H1 (cell line): ENCODE data around the gene PMEPA1. TPM values are rescaled to one million over a fixed set of nuclear protein-coding genes. Genes with fewer than 3 reads are reported as not detected.

Experiments used
- CTCF ChIA-PET: fragments of 300-600 bp; sonication (Branson Sonifier 250); formaldehyde crosslinking; loops from one replicate; lab custom pipeline; 2021; ENCODE audit not compliant: partially characterized antibody; lab: Charles Lee
- POLR2A ChIA-PET: fragments of 300-600 bp; sonication (Branson Sonifier 250); formaldehyde crosslinking; loops from one replicate; lab custom pipeline; 2021; ENCODE audit warnings: inconsistent platforms; ENCODE audit not compliant: partially characterized antibody; lab: Charles Lee
- DNase-seq, 2 experiments: peaks; one replicate each; pipeline versions ENCODE4 v3.0.0 to v3.0.0-alpha.2; 2010 to 2022; ENCODE audit warnings: low spot score in 2 of 2, low read depth in 1 of 2, mixed read lengths in 1 of 2
- FAIRE-seq: peaks from 2 replicates; lab custom pipeline; 2011; peaks lifted over from hg19 to GRCh38; lab: Jason Lieb, UNC
- H2AFZ ChIP-seq: 2 replicates; pipeline ENCODE4 v1.8.1; 2012; ENCODE audit warnings: low read length, inconsistent platforms
- H2AK5ac ChIP-seq: 2 replicates; pipeline ENCODE4 v1.6.1; 2013; ENCODE audit warnings: low read depth, low read length
- H2BK120ac ChIP-seq: replicated peaks from 2 replicates; pipeline ENCODE3; 2013; ENCODE audit warnings: low read depth, low read length, inconsistent platforms
- H2BK12ac ChIP-seq: 2 replicates; pipeline ENCODE4 v1.6.1; 2013; ENCODE audit warnings: low read depth, low read length
- H2BK15ac ChIP-seq: 2 replicates; pipeline ENCODE4 v1.6.1; 2013; ENCODE audit warnings: low read length
- H2BK20ac ChIP-seq: 2 replicates; pipeline ENCODE4 v1.6.1; 2013; ENCODE audit warnings: low read length
- H2BK5ac ChIP-seq: 2 replicates; pipeline ENCODE4 v1.6.1; 2013; ENCODE audit warnings: low read depth, low read length
- H3K14ac ChIP-seq: 2 replicates; pipeline ENCODE4 v1.6.1; 2013; ENCODE audit warnings: inconsistent platforms; ENCODE audit not compliant: insufficient read length
- H3K18ac ChIP-seq: 2 replicates; pipeline ENCODE4 v1.6.1; 2013; ENCODE audit warnings: low read length; ENCODE audit errors: extremely low read depth
- H3K23ac ChIP-seq: 2 replicates; pipeline ENCODE4 v1.6.1; 2013; ENCODE audit warnings: inconsistent platforms; ENCODE audit not compliant: insufficient read length
- H3K23me2 ChIP-seq: 2 replicates; pipeline ENCODE4 v1.6.1; 2013; ENCODE audit warnings: low read depth, low read length
- H3K27ac ChIP-seq: 2 replicates; pipeline ENCODE4 v1.6.1; 2011; ENCODE audit warnings: low read depth, low read length, inconsistent platforms
- H3K27me3 ChIP-seq, 4 experiments: replicated peaks in 1 of 4; 1 replicate in 1 of 4; 2 replicates in 3 of 4; pipeline versions ENCODE4 v1.6.1 to v1.8.1; 2011 to 2013; ENCODE audit warnings: low read length in 3 of 4, mild to moderate bottlenecking in 3 of 4, inconsistent platforms in 2 of 4, mixed read lengths in 2 of 4, moderate library complexity in 1 of 4; ENCODE audit not compliant: control insufficient read depth in 3 of 4, insufficient read depth in 3 of 4; ENCODE audit errors: extremely low read depth in 1 of 4
- H3K36me3 ChIP-seq, 4 experiments: 2 replicates each; pipeline versions ENCODE4 v1.6.1 to v1.8.1; 2011 to 2013; ENCODE audit warnings: mild to moderate bottlenecking in 4 of 4, low read length in 3 of 4, moderate library complexity in 2 of 4, control low read depth in 1 of 4, inconsistent platforms in 1 of 4; ENCODE audit not compliant: insufficient read depth in 4 of 4, control insufficient read depth in 2 of 4
- H3K4ac ChIP-seq: replicated peaks from 2 replicates; pipeline ENCODE3; 2013; ENCODE audit warnings: low read length, low read depth, mixed read lengths, inconsistent platforms; ENCODE audit not compliant: insufficient read length
- H3K4me1 ChIP-seq, 4 experiments: replicated peaks in 1 of 4; 1 replicate in 1 of 4; 2 replicates in 3 of 4; pipeline versions ENCODE4 v1.6.1 to v1.8.1; 2011 to 2013; ENCODE audit warnings: low read length in 3 of 4, inconsistent platforms in 2 of 4, mixed read lengths in 1 of 4; ENCODE audit not compliant: insufficient read depth in 4 of 4, control insufficient read depth in 3 of 4
- H3K4me2 ChIP-seq, 2 experiments: 2 replicates each; pipeline versions ENCODE4 v1.6.1 to v1.8.1; 2011 to 2013; ENCODE audit warnings: low read depth in 2 of 2, low read length in 2 of 2, control low read depth in 1 of 2, inconsistent platforms in 1 of 2, mild to moderate bottlenecking in 1 of 2; ENCODE audit not compliant: insufficient read depth in 1 of 2
- H3K4me3 ChIP-seq, 4 experiments: fragments of 200-600, 300-600 bp in 1 of 4; sonication (generic), shearing (Covaris generic), sonication (Bioruptor Twin) in 1 of 4; 2 replicates each; pipeline versions ENCODE4 v1.5.1 to v1.8.1; 2011 to 2016; ENCODE audit warnings: low read length in 4 of 4, low read depth in 3 of 4, control low read depth in 2 of 4, inconsistent platforms in 2 of 4, mild to moderate bottlenecking in 2 of 4, mixed read lengths in 1 of 4, moderate library complexity in 1 of 4; ENCODE audit not compliant: insufficient read depth in 2 of 4; ENCODE audit errors: extremely low read depth in 1 of 4
- H3K56ac ChIP-seq: replicated peaks from 2 replicates; pipeline ENCODE3; 2013; ENCODE audit warnings: low read depth, mild to moderate bottlenecking, mixed read lengths, low read length, inconsistent platforms; ENCODE audit not compliant: insufficient read length
- H3K79me1 ChIP-seq: 2 replicates; pipeline ENCODE4 v1.6.1; 2013; ENCODE audit warnings: low read depth, low read length, control low read depth
- H3K79me2 ChIP-seq, 2 experiments: 2 replicates each; pipeline versions ENCODE4 v1.6.1 to v1.8.1; 2012 to 2013; ENCODE audit warnings: low read length in 2 of 2, mild to moderate bottlenecking in 2 of 2, inconsistent platforms in 1 of 2; ENCODE audit not compliant: insufficient read depth in 2 of 2, control insufficient read depth in 1 of 2
- H3K9ac ChIP-seq, 4 experiments: replicated peaks in 1 of 4; 1 replicate in 1 of 4; 2 replicates in 3 of 4; pipeline versions ENCODE4 v1.6.1 to v1.8.1; 2011 to 2013; ENCODE audit warnings: low read depth in 3 of 4, low read length in 3 of 4, control low read depth in 2 of 4, mild to moderate bottlenecking in 2 of 4, moderate library complexity in 2 of 4, inconsistent platforms in 1 of 4; ENCODE audit errors: extremely low read depth in 1 of 4
- H3K9me3 ChIP-seq, 2 experiments: 2 replicates each; pipeline versions ENCODE4 v1.6.1 to v1.8.1; 2012 to 2013; ENCODE audit warnings: mild to moderate bottlenecking in 2 of 2, moderate library complexity in 2 of 2, control low read depth in 1 of 2, inconsistent platforms in 1 of 2, low read depth in 1 of 2, low read length in 1 of 2, mixed read lengths in 1 of 2; ENCODE audit not compliant: insufficient read depth in 2 of 2
- H4K20me1 ChIP-seq, 2 experiments: replicated peaks in 1 of 2; 2 replicates each; pipeline versions ENCODE3 to v1.8.1; 2011 to 2013; ENCODE audit warnings: inconsistent platforms in 2 of 2, low read length in 2 of 2, mild to moderate bottlenecking in 1 of 2; ENCODE audit not compliant: insufficient read depth in 2 of 2, control insufficient read depth in 1 of 2
- H4K5ac ChIP-seq: 2 replicates; pipeline ENCODE4 v1.6.1; 2013; ENCODE audit warnings: low read length, low read depth, mixed read lengths, inconsistent platforms; ENCODE audit not compliant: insufficient read length
- H4K8ac ChIP-seq: 2 replicates; pipeline ENCODE4 v1.8.0; 2013; ENCODE audit warnings: mild to moderate bottlenecking, moderate library complexity, low read length, inconsistent platforms; ENCODE audit not compliant: insufficient read depth; ENCODE audit errors: extremely low read depth
- H4K91ac ChIP-seq: replicated peaks from 2 replicates; pipeline ENCODE3; 2013; ENCODE audit warnings: low read length, mixed read lengths, inconsistent platforms; ENCODE audit not compliant: insufficient read length
- ATF2 ChIP-seq: IDR thresholded peaks from 2 replicates; pipeline ENCODE4 v1.6.1; 2012; ENCODE audit warnings: low read length, inconsistent platforms
- BRCA1 ChIP-seq: IDR thresholded peaks from 2 replicates; pipeline ENCODE4 v1.6.1; 2012; ENCODE audit warnings: low read depth, low read length, improper control_type of control experiment
- CBX8 ChIP-seq: fragments of 300-800, 300-1000 bp; sonication (generic); IDR thresholded peaks from 2 replicates; pipeline ENCODE4 v1.7.1; 2016; ENCODE audit warnings: low read depth, low read length, borderline replicate concordance
- CEBPB ChIP-seq: IDR thresholded peaks from 2 replicates; pipeline ENCODE4 v1.6.1; 2012; ENCODE audit warnings: low read depth, low read length
- FOSL1 ChIP-seq: IDR thresholded peaks from 2 replicates; pipeline ENCODE4 v1.6.1; 2011; ENCODE audit warnings: mild to moderate bottlenecking, low read depth, low read length, moderate library complexity; ENCODE audit not compliant: insufficient read depth
- GABPA ChIP-seq: IDR thresholded peaks from 2 replicates; pipeline ENCODE4 v1.6.1; 2011; ENCODE audit warnings: mild to moderate bottlenecking, low read length, moderate library complexity, borderline replicate concordance; ENCODE audit not compliant: insufficient read depth
- HDAC6 ChIP-seq: IDR thresholded peaks from one replicate; pipeline ENCODE4 v1.7.1; 2012; ENCODE audit warnings: low read depth, mild to moderate bottlenecking, inconsistent platforms, low read length, moderate library complexity
- POU5F1 ChIP-seq: IDR thresholded peaks from 2 replicates; pipeline ENCODE4 v1.6.1; 2011; ENCODE audit warnings: low read depth, mild to moderate bottlenecking, low read length, moderate library complexity
- RXRA ChIP-seq: IDR thresholded peaks from 2 replicates; pipeline ENCODE4 v1.6.1; 2011; ENCODE audit warnings: low read depth, mild to moderate bottlenecking, low read length, moderate library complexity; ENCODE audit not compliant: insufficient read depth
- SIX5 ChIP-seq: IDR thresholded peaks from 2 replicates; pipeline ENCODE4 v1.6.1; 2011; ENCODE audit warnings: mild to moderate bottlenecking, low read depth, low read length
- SP2 ChIP-seq: IDR thresholded peaks from 2 replicates; pipeline ENCODE4 v1.6.1; 2012; ENCODE audit warnings: mild to moderate bottlenecking, low read length, inconsistent platforms
- WGBS, 2 experiments: shearing (Covaris generic) in 1 of 2; methylation state at CpG; one replicate each; pipeline versions ENCODE4 v1.1.6 to v1.1.7; 2013 to 2015; ENCODE audit warnings: low lambda C conversion rate in 2 of 2, mixed read lengths in 2 of 2, inconsistent platforms in 1 of 2, low coverage in 1 of 2, missing lambda C conversion rate in 1 of 2; ENCODE audit not compliant: insufficient replicate concordance in 2 of 2, insufficient coverage in 1 of 2, insufficient read length in 1 of 2; ENCODE audit errors: extremely low coverage in 1 of 2, missing lambda C conversion rate in 1 of 2; 5-methylcytosine and 5-hydroxymethylcytosine counted together
- polyA plus RNA-seq, 7 experiments: library from polyadenylated mRNA; depleted of rRNA in 3 of 7; stranded (reverse) in 5 of 7; unstranded in 2 of 7; fragments of >200 nt in 5 of 7; fragments of 200-250 nt in 2 of 7; gene quantifications; 1 replicate in 5 of 7; 2 replicates in 1 of 7; 4 replicates in 1 of 7; pipeline versions ENCODE4 v1.2.1 to v1.2.3, GENCODE V29; 2011 to 2013; ENCODE audit warnings: missing spikeins in 2 of 7, mixed read lengths in 2 of 7
- total RNA-seq: library from RNA; stranded (reverse); fragmentation: NEBNext Ultra II Directional; extraction: Animal tissue kit (Norgen Biotek cat#: 25700); gene quantifications from 2 replicates; pipeline ENCODE4 v1.2.1, GENCODE V29; 2021

PMEPA1 gene
- total and polyA plus RNA-seq, 2 of the 8 experiments (the other 6 are each of a cell fraction or from before 2014, with no cell fraction given) = 12.7 to 20.5 TPM

- FAIRE-seq = no peak
- ChIA-PET CTCF (interaction anchor here (0.6 to 2.0 kb wide), 2 partner anchors 17 to 466 kb away, joined by 3 to 6 read pairs; no protein-coding TSS in a partner anchor), POLR2A (no interaction called here)
- Histone ChIP-seq H2BK20ac (no peak overlapping the region), H3K4me1 (peaks cover 0 to 22% (median 7%) of the 10 kb centered on the region in 4 experiments; a peak in 6 of 7 replicates), H4K5ac (no peak overlapping the region), H4K91ac (no peak overlapping the region), H3K36me3 (no peaks in the 10 kb centered on the region), H2BK120ac (no peak overlapping the region), H3K79me2 (peaks cover 0 to 57% of the 10 kb centered on the region in 2 experiments; a peak in 2 of 4 replicates), H3K4me3 (no peak overlapping the region), H3K4me2 (no peak overlapping the region), H3K79me1 (peaks cover 13% of the 10 kb centered on the region), H2AK5ac (no peak overlapping the region), H3K27ac (no peak overlapping the region), H4K20me1 (peaks cover 10 to 26% of the 10 kb centered on the region in 2 experiments), H3K23ac (no peak overlapping the region), H2BK15ac (no peak overlapping the region), H3K9ac (no peak overlapping the region), H3K4ac (no peak overlapping the region), H2AFZ (no peak overlapping the region), H3K18ac (no peak overlapping the region), H3K27me3 (no peaks in the 10 kb centered on the region), H3K9me3 (no peaks in the 10 kb centered on the region), H3K14ac (no peak overlapping the region), H3K56ac (no peak overlapping the region), H2BK12ac (no peak overlapping the region), H3K23me2 (no peaks in the 10 kb centered on the region), H2BK5ac (peak overlapping the region; percentile 4; the same call in 1 of the 2 replicates), H4K8ac (no peak overlapping the region)
- DNase-seq = no peak
- 87% methylated on average over 19 of the region's 21 CpGs; no CpG with 5 or more reads in 1 of the 2 experiments for WGBS, 2 experiments
- TF ChIP-seq SIX5 (no peak), SP2 (no peak), CBX8 (no peak), POU5F1 (no peak), ATF2 (no peak), GABPA (no peak), CEBPB (no peak), FOSL1 (no peak), RXRA (no peak), BRCA1 (no peak), HDAC6 (no peak)
Observed at GRCh38 chr20:57670288-57671071, 39.3 kb downstream of the PMEPA1 start.
